HG03280 (cell line): ENCODE data around the gene EGFR.

Experiments used
- ATAC-seq: cut with Tn5 transposase; IDR thresholded peaks from one replicate; pipeline ENCODE4 v1.9.1; 2021; ENCODE audit warnings: mild to moderate bottlenecking, moderate library complexity; ENCODE audit not compliant: unreplicated experiment

Gene EGFR

GRCh38 chr7:55099066-55099820, 80.4 kb downstream of the EGFR start:
- no peak for ATAC-seq

DNA sequence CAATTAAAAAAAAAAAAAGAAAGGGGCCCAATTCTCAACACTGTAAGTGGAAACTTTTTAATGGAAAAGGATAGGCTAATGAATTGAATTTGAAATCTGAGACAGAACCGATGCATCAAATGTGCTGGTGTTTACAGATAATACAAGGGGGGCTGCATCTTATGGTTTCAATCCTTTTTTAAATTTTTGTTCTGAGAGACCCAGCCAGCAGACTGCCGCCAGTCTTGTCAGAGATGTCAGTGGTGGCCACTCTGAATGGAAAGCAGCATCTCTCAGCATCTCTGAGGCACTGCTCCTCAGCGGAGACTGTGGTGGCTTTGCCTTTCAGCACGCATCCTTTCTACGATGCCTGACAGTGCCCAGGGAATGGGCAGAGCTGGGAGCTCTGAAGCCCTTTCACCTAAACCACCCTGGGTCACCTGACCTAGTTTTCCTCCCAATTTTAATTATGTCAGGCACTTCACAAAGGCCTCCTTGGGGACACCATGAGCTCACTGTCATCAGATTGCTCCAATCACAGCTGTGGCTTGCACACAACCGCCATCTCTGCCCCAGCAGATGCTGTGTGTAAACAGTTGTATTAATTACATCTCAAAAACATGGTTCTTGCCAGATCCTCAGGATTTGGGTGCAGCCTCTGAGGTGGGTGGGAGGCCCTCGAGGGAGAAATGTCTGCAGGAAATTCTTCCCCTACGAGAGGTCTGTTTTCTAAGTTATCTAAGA, 81.2 kb downstream of the EGFR start:
- ATAC-seq, result no peak

GRCh38 chr7:55100544-55101327, 81.9 kb downstream of the EGFR start:
- no peak for ATAC-seq

- ATAC-seq, result no peak
Observed at GRCh38 chr7:55101359-55101758, 82.5 kb downstream of the EGFR start.

DNA sequence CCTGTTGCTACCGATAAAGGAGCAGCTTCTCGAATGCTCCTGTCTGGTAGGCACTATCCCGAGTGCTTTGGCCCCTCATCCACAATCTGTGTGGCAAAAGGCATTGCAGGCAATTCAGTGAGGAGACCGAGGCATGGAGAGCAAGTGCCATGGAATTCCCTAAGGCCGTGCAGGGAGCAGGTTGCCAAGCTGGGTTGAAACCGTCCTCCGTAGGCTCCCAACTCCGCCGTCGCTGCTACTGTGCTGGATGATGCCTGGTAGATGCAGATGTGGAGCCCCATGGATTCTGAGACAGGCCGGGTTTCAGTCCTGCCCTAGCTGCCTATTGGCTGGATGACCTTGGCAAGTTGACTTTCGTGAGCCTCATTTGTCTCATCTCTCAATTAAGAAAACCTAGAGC, 85.3 kb downstream of the EGFR start:
- ATAC-seq, result no peak

GRCh38 chr7:55104712-55105433, 86.1 kb downstream of the EGFR start:
- ATAC-seq, result no peak

DNA sequence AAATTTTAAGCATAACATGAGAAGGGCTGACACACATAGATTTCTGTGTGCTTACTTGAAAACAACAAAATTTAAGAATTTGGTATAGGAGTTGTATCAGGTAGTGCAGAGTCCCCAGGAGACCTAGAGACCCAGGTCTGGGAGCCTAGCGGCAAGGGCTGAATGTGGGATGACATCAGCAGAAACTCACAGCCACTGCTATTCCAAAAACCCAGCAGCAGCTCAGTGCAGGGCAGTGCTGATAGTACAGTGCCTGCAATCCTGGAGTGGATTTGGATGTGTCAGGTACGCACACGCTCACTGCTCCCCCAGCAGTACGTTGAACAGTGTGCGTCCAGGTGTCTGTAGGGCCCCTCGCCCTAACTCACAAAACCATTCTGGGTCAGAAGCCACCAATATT, 87.1 kb downstream of the EGFR start:
- ATAC-seq, result no peak

DNA sequence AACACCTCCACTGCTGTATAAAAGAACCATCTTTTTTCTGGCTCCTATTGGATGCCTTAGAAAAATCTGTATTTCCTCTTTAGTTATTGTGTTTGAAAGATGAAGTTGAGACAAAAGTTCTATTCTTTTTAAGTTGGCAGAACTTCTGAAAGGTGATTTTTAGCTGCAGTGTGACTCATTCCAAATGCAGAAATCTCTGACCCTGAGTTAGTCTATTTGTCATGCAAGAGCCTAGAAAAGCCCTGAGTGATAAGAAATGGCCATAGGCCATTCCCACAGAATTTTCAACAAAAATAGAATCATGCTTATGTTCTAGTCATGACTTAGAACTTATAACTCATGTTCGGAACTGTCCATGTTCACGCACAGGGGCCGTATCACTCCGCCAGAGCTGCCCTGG, 89.1 kb downstream of the EGFR start:
- no peak for ATAC-seq

DNA sequence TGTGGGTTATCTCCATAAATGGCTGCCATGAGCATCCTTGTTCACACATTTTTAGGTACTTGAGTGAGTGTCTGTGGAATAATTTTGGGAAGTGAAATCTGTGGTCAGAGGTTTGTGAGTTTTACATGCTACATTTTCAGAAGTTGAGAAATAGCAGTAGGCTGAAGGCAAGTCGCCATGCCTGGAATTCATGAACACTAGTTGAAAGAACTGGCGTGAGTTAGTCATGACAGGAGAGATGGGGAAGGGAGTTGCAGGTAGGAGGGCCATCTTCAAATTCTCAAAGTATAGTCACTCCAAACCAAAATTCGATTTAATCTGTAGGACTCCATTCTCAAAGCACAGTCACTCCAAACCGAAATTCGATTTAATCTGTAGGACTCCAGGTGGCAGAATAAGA, 89.6 kb downstream of the EGFR start:
- ATAC-seq, result no peak

DNA sequence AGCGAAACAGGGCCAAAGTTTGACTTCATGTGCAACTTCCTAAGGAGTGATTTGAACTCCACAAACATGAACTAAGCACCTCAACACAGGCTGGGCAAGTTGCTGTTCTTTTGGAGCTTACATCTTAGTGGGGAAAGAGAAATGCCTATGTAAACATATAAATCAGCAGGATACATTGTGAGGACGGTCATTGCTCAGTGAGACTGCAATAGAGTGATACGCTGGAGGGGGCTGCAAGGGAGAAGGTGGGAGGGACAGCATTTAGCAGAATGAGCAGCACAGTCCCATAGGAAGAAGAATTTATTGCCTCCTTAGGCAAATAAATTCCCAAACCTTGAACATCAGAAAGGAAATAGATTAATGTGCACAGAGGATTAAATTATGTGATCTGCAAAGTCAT, 90.0 kb downstream of the EGFR start:
- no peak for ATAC-seq

DNA sequence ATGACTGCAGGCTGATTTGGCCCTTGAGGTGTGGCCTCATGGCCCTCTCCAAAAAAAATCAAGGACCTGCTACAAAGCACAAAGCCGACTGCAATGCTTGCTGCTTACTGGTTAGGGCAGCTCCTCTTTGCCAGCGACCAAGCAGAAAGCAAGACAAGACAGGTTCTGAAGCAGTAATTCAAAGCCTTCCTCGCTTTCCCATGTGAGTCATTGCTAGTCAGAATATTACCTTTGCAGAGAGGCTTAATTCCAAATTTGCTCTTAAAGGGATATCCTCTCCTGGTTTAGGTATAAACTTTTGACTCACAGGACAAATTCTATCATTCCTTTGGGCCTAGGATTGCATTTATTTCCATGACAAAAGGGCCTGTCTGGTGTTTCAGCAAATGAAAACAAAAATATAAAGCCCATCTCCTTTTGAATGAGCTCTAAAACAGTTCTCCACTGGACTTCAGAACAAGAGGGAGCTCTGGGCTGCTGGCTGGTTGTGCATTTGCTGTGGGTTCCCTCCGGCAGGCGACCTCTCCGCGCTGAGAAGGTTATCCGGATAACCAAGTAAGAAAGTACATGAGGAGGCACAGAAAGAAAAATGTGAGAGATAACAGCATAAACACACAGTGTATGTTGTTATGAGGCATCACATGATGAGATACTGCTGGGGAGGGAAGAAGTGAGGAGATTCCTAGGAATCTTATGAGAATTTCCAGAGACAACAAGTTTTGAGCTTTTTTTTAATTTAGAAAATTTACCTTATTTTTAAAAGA, 90.8 kb downstream of the EGFR start:
- ATAC-seq, result no peak

DNA sequence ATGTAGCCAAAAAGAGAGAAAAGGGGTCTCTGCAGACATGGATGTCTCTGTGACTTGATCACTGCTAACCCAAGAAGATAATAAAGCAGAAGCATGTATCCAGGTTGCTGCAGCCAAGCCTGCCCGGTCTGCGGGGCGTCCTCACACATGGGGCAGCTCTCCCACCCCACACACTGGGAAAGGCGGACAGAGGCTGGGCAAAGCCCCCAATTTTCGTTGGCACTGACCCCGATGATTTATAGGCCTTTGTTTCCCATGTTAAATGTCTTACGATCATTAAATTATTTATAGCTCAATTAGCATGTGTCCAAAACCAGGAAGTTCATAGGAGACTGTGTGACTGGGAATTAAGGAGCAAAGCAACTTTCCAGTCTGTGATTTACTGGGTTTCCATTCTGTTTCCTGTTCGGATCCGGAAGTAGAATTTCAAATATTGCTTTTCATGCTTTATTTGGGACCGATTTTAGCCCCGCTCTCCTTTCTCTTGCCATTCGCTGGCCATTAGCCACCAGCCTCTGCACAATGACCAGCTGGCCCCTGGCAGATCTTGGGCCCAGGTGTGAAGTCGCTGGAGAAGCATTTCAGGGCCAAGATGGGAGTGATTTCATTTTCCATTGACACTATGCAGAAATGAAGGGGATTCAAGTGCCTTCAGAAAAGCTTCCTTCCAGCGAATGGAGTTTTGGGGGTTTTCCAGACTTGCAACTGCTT, 91.6 kb downstream of the EGFR start:
- no peak for ATAC-seq

- ATAC-seq, result no peak
Observed at GRCh38 chr7:55110993-55111361, 92.2 kb downstream of the EGFR start.

DNA sequence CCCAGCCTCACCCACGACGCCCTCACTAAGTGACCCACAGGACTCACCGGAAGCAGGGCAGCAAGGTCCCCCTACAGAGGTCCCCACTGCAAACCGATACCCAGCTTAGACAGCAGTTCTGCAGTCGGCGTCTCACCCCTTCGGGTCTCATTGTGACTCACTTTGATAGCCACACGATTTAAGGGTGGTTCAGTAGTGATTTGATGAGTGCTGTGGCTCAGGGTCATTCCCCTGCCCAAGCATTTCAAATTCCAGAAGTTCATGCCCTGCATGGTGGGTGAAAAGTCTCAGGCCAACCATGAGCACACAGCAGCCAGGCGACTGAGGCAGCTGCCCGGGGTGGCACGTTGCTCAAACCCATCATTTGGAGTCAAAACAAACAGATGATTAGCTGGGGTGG, 93.2 kb downstream of the EGFR start:
- no peak for ATAC-seq

- ATAC-seq, result no peak
Observed at GRCh38 chr7:55113760-55114540, 95.1 kb downstream of the EGFR start.

DNA sequence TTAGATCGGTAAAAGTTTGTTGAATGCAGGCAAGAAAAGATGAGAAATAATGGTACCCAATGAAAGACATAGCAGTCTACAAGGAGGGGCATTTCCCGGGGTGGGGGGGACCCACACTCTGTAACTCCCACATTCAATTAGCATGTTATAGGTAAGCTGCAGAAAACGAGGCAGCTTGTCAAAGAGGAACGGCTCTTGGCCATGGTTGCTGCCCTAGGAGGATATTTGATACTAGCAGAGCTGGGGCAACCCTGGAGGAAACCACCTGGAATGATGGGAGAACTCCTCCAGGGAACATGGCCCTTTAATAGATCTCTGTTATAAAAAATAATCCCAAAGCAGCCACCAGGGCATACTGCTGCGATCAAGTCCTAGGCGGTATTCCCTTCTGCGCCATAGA, 98.5 kb downstream of the EGFR start:
- ATAC-seq, result no peak

GRCh38 chr7:55118426-55118825, 99.6 kb downstream of the EGFR start:
- ATAC-seq, result no peak

DNA sequence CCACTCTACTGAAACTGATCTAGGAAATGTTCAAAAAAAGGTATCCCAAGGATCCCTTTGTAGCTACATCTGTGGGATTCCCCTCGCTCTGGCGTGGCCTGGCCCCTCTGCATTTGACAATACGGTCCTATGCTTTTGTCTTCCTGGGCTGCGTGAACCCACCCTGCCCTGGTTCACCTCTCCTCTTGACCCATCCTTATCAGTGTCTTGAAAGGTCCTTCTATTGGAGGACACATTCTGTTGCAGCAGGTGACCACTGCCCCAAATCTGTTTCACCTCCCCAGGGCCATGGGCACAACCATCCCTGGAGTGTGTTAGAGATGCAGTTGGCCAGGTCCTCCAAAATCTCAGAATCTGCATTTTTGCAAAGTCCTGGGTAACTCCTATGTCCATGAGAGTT, 100.8 kb downstream of the EGFR start:
- ATAC-seq, result no peak

- no peak for ATAC-seq
Observed at GRCh38 chr7:55120074-55120473, 101.3 kb downstream of the EGFR start.
